Choroid plexus epithelial cell (primary cell): ENCODE results near the gene TEX12.
"Not testable (repeated sequence)": the region's sequence is repeated elsewhere in the genome, so short reads cannot be mapped to it uniquely, and the experiment has no call there.

Experiments
- DNase-seq: peaks from one replicate; pipeline ENCODE4 v3.0.0-alpha.2; 2010; ENCODE audit warnings: low read depth
- H3K4me3 ChIP-seq: 2 replicates; pipeline ENCODE4 v1.5.1; 2011; ENCODE audit warnings: low read depth, mild to moderate bottlenecking, control low read depth, low read length, moderate library complexity
- TF ChIP-seq, protein P1 (sequence below): conservative IDR thresholded peaks from 2 replicates; pipeline ENCODE4 v1.5.1; 2011; ENCODE audit warnings: low read depth, mild to moderate bottlenecking, control low read depth, inconsistent platforms, low read length, moderate library complexity

Gene TEX12

DNA sequence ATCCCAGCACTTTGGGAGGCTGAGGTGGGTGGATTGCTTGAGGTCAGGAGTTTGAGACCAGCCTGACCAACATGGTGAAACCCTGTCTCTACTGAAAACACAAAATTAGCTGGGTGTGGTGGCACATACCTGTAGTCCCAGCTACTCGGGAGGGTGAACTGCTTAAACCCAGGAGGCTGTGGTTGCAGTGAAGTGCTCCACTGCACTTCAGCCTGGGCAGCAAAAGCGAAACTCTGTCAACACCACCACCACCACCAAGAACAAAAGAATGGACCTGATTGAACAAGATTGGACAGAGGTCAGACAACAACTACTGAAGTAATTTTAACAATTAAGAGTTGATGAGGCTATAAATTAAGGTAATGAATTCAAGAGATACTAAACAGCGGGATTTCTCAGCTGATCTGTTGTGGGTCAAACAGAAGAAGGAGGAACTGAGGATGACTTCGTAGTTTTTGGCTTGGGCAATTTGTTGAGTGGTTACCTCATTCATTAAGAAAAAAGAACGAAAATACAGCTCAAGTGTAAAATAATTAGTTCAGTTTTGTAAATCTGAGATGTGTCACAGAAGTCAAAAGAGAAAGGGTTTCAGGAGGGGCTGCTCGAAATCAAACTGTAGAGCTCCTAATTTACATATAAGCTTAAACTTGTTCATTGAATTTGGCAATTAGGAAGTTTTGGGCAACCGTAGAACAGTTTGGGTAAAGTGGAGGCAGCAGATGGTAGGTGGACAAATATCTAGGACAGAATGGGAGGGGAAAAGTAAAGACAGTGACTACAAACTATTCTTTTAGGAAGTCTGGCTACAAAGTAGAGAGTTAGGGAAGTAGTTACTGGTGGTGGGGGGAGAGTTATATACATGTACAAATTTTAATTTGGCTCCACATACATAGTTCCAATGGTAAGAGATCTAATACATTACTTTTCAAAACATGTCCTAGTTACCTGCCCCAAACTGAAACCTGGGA lies 7.8 kb upstream of the TEX12 start:
- DNase-seq, result no peak
- no peak overlapping the region for H3K4me3 ChIP-seq
- TF ChIP-seq, protein P1, sequence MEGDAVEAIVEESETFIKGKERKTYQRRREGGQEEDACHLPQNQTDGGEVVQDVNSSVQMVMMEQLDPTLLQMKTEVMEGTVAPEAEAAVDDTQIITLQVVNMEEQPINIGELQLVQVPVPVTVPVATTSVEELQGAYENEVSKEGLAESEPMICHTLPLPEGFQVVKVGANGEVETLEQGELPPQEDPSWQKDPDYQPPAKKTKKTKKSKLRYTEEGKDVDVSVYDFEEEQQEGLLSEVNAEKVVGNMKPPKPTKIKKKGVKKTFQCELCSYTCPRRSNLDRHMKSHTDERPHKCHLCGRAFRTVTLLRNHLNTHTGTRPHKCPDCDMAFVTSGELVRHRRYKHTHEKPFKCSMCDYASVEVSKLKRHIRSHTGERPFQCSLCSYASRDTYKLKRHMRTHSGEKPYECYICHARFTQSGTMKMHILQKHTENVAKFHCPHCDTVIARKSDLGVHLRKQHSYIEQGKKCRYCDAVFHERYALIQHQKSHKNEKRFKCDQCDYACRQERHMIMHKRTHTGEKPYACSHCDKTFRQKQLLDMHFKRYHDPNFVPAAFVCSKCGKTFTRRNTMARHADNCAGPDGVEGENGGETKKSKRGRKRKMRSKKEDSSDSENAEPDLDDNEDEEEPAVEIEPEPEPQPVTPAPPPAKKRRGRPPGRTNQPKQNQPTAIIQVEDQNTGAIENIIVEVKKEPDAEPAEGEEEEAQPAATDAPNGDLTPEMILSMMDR, result no peak

DNA sequence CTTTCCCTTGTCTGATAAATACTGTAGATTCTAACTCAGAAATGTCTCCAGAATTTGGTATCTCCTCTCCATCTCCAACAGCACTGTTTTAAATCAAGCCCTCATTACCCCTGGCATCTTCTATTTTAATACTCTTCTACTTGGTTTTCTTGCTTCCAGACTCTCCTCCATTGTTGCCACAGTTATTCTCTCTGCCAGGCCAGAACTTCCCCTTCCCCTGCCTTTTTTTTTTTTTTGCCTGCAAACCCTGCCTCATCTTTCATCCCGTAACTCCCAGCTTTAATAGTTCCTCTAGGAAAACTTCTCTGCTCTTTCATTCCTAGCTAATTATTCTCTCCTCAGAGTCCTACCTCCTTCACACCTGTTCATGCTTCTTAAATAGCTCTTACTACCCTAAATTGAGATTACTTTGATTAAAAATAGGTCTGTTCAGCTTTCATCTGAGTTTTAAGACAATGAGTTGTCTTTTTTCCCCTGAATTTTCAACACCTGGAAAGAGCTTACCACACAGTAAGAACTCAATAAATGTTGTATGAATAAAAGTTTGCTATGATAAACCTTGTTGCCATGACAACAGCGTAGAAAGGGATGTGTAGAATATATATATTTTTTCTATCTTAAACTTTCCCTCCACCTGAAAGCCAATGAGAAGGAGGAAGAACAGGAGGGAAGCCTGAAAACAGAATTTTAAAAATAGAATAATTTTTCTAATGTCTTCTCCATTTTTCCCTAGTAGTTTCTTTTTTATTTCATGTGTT lies 6.9 kb upstream of the TEX12 start:
- no peak overlapping the region for H3K4me3 ChIP-seq
- no peak for DNase-seq
- TF ChIP-seq, protein P1, result no peak

DNA sequence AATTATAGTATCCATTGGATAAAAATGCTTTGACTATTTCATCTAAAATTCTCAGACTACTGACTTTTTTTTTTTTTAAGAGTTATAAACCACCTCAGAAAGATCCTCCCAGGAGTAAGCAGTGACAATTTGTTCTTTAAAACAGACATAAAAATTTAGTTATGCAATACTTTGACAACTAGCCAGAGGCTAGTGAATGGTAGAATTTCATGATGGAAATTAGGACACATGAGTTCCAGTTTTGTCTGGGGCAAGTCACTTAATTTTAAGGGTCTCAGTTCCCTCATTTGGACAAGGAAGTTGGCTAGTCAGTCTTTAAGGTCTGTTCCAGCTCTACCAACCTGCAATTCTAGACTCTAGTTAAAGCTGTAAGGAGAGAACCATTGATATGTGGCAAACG lies 6.2 kb upstream of the TEX12 start:
- no peak overlapping the region for H3K4me3 ChIP-seq
- peak; percentile 46 for DNase-seq
- TF ChIP-seq, protein P1, result no peak

DNA sequence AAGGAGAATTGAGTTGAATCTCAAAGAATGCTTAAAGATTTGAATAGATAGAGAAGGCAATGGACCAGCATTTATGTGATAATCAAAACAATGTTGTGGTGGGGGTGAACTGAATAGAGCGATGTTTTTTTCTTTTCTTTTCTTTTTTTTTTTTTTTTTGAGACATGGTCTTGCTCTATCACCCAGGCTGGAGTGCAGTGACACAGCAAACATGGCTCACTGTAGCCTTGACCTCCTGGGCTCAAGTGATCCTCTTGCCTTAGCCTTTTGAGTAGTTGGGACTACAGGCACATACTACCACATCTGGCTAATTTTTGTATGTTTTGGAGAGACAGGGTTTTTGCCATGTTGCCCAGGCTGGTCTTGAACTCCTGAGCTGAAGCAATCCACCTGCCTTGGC lies 5.0 kb upstream of the TEX12 start:
- not testable (repeated sequence) for H3K4me3 ChIP-seq, DNase-seq

DNA sequence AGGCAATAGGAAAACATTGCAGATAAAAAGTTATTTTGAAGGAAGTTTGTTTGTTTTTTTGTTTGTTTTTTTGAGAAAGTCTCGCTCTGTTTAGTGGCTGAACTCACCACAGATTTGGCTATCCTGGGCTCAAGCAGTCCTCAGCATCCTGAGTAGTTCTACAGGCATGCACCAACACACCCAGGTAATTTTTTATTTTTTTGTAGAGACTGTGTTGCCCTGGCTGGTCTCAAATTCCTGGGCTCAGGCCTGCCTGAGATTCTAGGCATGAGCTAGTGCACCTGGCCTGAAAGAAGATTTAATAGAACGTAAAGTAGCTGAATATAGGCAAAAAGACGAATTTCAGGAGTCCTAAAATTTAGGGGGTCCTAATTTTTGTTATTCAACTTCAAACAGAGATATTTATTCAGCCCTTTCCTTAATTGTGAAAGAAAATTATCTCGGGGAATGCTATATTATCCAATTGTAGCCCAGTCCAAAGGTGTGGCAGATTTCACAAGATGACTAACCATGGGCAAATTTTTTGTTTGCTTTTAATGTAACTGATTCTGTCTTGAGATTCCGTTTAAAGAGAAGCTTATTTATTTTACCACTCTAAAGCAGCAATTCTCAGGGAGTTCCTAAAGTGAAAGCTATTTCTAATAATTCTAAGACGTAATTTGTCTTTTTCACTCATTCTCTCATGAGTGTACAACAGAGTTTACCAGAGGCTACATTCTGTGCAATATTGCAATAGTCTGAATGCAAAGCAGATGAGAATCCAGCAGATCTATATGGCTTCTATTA lies 4.2 kb upstream of the TEX12 start:
- DNase-seq, result peak; percentile 50
- H3K4me3 ChIP-seq, result no peak overlapping the region
- TF ChIP-seq, protein P1, result no peak

DNA sequence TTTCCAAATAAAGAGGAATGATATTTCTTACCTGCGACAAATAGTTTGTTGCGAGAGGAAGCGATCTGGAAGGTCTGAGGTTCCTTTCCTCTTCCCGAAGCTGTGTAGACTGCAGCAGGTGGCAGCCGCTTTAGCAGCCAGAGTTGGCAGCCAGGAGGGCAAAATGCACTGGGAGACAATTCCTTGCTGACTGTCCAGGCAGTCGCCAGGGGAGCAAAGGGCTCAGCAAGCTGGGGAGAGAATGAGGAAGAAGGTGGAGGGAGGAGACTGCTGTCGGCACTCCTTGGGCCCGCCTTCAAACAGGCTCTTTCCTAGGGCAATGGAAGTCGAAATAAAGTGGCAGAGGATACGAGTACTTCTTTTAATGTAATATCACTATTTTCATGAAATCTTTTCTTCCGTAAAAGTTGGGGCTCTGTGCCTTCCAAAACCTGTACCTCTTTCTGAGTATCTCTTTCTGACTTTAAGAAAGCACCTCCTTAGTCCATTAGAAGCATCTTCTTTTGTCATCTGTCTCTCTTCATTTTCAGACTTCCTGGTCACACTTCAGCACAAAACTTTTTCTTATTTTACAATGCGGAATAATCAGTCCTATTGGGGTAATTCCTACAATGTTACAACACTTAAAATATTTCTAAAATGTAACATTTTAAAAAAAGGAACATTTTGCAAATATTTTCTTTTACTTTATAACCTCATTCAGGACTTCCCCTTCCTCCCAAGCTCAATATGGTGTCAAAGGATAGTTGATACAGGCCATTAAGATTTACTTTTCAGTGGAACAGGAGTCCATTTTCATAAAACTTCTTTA lies 3.1 kb upstream of the TEX12 start, which contains the start of gene IL18:
IL18 (minus strand) TSS at position 220 of the 811 bp plus-strand sequence. CDS start 9,041 bp downstream, outside the sequence.
- peak; percentile 21 for DNase-seq
- TF ChIP-seq, protein P1, result no peak
- H3K4me3 ChIP-seq, result peak within 1 kb of the TSS; percentile 37
